ES-I3 (cell line): ENCODE data around the gene TUBAL3.
"Not testable (repeated sequence)": the region's sequence is repeated elsewhere in the genome, so short reads cannot be mapped to it uniquely, and the experiment has no call there.

ENCODE experiments used
- H3K36me3 ChIP-seq: 2 replicates; pipeline ENCODE4 v1.6.1; 2013; ENCODE audit warnings: mild to moderate bottlenecking, low read length, control low read depth, moderate library complexity; ENCODE audit not compliant: insufficient read depth
- H3K4me1 ChIP-seq: 2 replicates; pipeline ENCODE4 v1.6.1; 2013; ENCODE audit warnings: mild to moderate bottlenecking, control low read depth, low read length; ENCODE audit not compliant: insufficient read depth
- H3K9ac ChIP-seq: 2 replicates; pipeline ENCODE4 v1.6.1; 2013; ENCODE audit warnings: low read depth, mild to moderate bottlenecking, low read length, moderate library complexity
- H3K9me3 ChIP-seq: 2 replicates; pipeline ENCODE4 v1.6.1; 2013; ENCODE audit warnings: mild to moderate bottlenecking, low read length, moderate library complexity; ENCODE audit not compliant: control insufficient read depth, insufficient read depth

TUBAL3 gene

DNA sequence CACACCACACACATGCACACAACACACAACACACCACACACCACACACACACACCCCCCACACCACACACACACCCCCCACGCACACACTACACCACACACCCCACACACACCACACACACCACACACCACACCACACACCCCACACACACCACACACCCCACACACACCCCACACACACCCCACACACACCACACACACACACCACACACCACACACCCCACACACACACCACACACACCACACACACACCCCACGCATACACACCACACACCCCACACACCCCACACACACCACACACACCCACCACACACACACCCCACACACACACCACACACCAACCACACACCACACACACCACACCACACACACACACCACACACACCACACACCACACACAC is 23.4 kb downstream of the TUBAL3 start:
- 0 out of 2 replicates have a peak, but pooled peaks cover 2% of the 10 kb centered on the region for H3K9me3 ChIP-seq
- H3K4me1 ChIP-seq: no peaks in the 10 kb centered on the region
- no peak overlapping the region for H3K9ac ChIP-seq
- H3K36me3 ChIP-seq: peaks cover 3% of the 10 kb centered on the region; the same call in 1 of the 2 replicates

- H3K9me3 ChIP-seq, H3K9ac ChIP-seq: not testable (repeated sequence)
These were observed 24.2 kb downstream of the TUBAL3 start for GRCh38 chr10:5380395-5380794.

DNA sequence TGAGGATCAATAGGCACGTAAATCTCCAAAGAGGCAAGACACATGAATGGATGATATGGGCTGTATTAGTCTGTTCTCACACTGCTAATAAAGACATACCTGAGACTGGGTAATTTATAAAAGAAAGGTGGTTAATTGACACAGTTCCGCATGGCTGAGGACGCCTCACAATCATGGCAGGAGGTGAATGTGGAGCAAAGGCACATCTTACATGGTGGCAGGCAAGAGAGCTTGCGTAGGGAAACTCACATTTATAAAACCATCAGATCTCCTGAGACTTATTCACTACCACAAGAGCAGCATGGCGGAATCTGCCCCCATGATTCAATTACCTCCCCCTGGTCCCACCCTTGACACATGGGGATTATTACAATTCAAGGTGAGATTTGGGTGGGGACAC is 25.4 kb downstream of the TUBAL3 start:
- H3K9ac ChIP-seq, H3K9me3 ChIP-seq: not testable (repeated sequence)

More at GRCh38 chr10:5380395-5380794, 24.2 kb downstream of the TUBAL3 start:
- not testable (repeated sequence) for H3K4me1 ChIP-seq, H3K36me3 ChIP-seq

DNA sequence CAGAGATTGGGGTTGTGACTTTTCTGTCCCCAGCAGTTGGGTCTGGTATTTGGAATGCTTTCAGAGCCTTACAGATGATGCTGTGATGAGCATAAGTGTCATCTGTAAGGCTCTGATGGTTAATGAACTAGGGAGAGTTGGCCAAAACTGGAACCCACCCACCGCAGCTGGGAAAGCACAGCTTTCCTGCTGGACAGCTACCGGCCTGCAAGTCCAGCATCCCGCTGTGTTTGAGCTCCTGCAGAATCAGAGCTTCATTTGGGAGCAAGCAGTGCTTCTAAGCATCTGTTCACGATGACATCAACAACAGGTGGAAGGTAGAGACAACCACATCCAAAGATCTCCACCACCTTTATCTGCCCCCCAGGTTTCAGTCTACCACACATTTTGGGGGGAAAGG is 28.2 kb downstream of the TUBAL3 start:
- Histone ChIP-seq H3K4me1 (no peaks in the 10 kb centered on the region), H3K9me3 (no peaks in the 10 kb centered on the region), H3K9ac (no peak overlapping the region)

More for the DNA sequence above, 25.4 kb downstream of the TUBAL3 start:
- not testable (repeated sequence) for H3K4me1 ChIP-seq, H3K36me3 ChIP-seq

GRCh38 chr10:5373891-5374611 is 30.6 kb downstream of the TUBAL3 start:
- Histone ChIP-seq H3K9ac (no peak overlapping the region), H3K36me3 (no peaks in the 10 kb centered on the region), H3K4me1 (no peaks in the 10 kb centered on the region), H3K9me3 (no peaks in the 10 kb centered on the region)

More for the DNA sequence above, 28.2 kb downstream of the TUBAL3 start:
- no peaks in the 10 kb centered on the region for H3K36me3 ChIP-seq

DNA sequence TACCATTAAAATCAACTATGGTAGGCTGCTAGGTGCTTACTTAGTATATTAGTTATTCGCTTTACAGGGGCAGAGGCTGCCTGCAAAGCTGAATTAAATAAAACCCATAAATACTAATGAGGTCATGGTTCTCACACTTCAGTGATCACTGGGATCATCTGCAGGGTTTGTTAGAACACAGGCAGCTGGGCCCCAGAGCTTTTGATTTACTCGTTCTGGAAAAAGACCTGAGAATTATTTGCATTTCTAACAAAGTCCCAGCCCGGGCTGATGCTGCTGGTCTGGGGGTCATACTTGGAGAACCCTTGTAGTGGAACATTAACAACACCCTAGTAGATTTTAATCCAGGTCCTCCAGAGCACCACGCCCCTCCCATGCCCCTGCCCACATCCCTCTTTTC is 31.3 kb downstream of the TUBAL3 start:
- no peaks in the 10 kb centered on the region for H3K9me3 ChIP-seq
- no peaks in the 10 kb centered on the region for H3K4me1 ChIP-seq
- H3K9ac ChIP-seq: no peak overlapping the region

DNA sequence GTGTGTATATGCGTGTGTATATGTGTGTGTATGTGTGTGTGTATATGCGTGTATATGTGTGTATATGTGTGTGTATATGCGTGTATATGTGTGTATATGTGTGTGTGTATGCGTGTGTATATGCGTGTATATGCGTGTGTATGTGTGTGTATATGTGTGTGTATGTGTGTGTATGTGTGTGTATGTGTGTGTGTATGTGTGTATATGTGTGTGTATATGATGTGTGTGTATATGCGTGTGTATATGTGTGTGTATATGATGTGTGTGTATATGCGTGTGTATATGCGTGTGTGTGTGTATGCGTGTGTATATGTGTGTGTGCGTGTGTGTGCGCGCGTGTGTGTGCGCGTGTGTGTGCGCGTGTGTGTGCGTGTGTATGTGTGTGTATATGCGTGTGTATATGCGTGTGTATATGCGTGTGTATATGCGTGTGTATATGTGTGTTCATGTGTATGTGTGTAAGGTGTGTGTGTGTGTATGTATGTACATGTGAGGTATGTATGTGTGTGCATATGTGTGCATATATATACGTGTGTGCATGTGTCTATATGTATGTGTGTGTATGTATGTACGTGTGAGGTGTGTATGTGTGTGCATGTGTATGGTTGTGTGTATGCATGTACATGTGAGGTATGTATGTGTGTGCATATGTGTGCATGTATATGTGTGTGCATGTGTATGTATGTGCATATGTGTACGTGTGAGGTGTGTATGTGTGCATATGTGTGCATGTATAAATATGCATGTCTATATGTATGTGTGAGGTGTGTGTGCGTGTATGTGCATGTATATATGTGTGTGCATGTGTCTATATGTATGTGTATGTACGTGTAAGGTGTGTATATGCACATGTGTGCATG is 33.9 kb downstream of the TUBAL3 start:
- Histone ChIP-seq H3K36me3 (no peaks in the 10 kb centered on the region), H3K4me1 (no peaks in the 10 kb centered on the region), H3K9me3 (no peaks in the 10 kb centered on the region), H3K9ac (no peak overlapping the region)

More for the DNA sequence above, 31.3 kb downstream of the TUBAL3 start:
- no peaks in the 10 kb centered on the region for H3K36me3 ChIP-seq

GRCh38 chr10:5369362-5370158 is 35.1 kb downstream of the TUBAL3 start:
- no peaks in the 10 kb centered on the region for H3K4me1 ChIP-seq
- no peaks in the 10 kb centered on the region for H3K9me3 ChIP-seq
- no peak overlapping the region for H3K9ac ChIP-seq
- no peaks in the 10 kb centered on the region for H3K36me3 ChIP-seq

DNA sequence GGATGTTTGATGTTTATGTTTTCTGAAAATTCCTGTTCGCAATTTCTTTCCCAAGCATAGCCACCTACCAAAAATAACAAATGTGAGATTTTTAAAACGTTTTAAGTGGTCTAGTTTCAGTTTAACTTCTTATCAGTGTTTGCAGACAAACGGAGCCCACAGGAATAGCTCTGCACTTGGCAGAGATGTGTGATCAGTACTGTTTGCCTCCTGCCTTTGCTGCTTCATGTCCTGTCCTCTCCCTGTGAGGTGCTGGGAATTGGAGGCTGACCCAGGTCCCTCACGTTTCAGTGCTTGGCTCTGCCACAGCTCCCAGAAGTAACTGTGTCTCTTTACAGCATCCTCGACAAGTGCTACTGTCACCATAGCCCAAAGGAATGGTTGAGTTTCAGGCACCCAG is 38.7 kb downstream of the TUBAL3 start:
- no peaks in the 10 kb centered on the region for H3K36me3 ChIP-seq
- no peaks in the 10 kb centered on the region for H3K9me3 ChIP-seq

GRCh38 chr10:5364890-5365338 is 39.7 kb downstream of the TUBAL3 start, which contains the start of gene UCN3:
UCN3 (plus strand) TSS chr10:5364966; CDS start chr10:5373721, 8,755 bp downstream.
- Histone ChIP-seq H3K9ac (no peak within 1 kb of the TSS), H3K4me1 (no peaks in the 10 kb centered on the region), H3K36me3 (no peaks in the 10 kb centered on the region), H3K9me3 (no peaks in the 10 kb centered on the region)

More for the DNA sequence above, 38.7 kb downstream of the TUBAL3 start:
- no peaks in the 10 kb centered on the region for H3K4me1 ChIP-seq
- no peak overlapping the region for H3K9ac ChIP-seq

GRCh38 chr10:5364374-5364773 is 40.3 kb downstream of the TUBAL3 start:
- Histone ChIP-seq H3K9ac (no peak overlapping the region), H3K36me3 (no peaks in the 10 kb centered on the region), H3K9me3 (no peaks in the 10 kb centered on the region), H3K4me1 (no peaks in the 10 kb centered on the region)

- H3K36me3 ChIP-seq: no peaks in the 10 kb centered on the region
- H3K9me3 ChIP-seq: no peaks in the 10 kb centered on the region
- H3K9ac ChIP-seq: no peak overlapping the region
- no peaks in the 10 kb centered on the region for H3K4me1 ChIP-seq
These were observed 41.8 kb downstream of the TUBAL3 start for GRCh38 chr10:5362873-5363272.

DNA sequence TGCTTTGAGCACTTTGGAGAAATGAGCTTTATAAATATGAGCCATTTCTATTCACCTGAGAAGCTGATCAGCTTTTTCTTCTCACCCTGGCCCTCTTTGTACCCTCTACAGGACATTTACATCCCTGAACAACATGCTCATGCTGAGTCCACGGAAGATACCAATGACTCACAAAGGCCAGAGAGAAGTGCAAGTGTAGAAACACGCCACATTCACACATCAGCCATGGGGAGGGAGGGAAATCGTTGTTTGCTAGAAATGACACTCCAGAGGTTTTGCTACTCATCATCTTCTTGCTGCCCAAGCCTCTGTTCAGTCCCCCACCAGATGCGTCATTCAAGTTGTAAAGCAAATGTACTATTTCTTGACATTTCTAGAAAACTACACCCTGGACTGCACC is 42.7 kb downstream of the TUBAL3 start:
- no peaks in the 10 kb centered on the region for H3K9me3 ChIP-seq
- H3K4me1 ChIP-seq: no peaks in the 10 kb centered on the region
- no peaks in the 10 kb centered on the region for H3K36me3 ChIP-seq
- no peak overlapping the region for H3K9ac ChIP-seq

DNA sequence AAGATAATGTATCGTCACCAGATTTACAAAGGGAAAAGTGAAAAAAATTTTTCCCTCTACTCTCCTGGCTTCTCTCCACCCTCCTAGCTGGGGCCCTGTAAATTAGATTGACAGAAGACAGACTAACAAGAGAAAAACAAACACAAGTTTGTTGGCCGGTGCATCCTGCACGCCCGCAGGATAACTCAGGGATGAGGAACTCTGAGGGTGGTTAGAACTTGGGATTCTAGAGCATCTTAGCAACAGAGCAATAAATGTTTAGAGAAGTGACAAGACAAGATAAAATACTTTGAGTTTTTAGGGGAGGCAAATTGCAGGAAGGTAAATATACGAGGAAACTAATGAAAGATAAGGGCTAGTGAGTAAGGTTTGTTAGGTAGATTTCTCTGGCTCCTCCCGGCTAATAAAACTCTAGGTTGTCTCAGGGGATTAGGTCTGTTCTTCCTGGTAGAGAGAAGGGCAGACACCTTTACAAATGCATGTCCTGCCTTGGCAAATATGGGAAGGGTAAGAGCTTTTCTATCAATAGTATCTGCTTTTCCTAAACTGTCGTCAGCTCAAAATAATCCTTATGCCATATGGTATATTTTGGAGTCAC is 44.2 kb downstream of the TUBAL3 start:
- Histone ChIP-seq H3K36me3 (no peaks in the 10 kb centered on the region), H3K9me3 (no peaks in the 10 kb centered on the region), H3K9ac (no peak overlapping the region), H3K4me1 (no peaks in the 10 kb centered on the region)
